NCI-H526 (cell line): ENCODE results near the gene TRAK2.

Experiments
- DNase-seq, 2 experiments: peaks; one replicate each; lab custom pipeline; 2025; lab: John Stamatoyannopoulos, UW

The TRAK2 gene

DNA sequence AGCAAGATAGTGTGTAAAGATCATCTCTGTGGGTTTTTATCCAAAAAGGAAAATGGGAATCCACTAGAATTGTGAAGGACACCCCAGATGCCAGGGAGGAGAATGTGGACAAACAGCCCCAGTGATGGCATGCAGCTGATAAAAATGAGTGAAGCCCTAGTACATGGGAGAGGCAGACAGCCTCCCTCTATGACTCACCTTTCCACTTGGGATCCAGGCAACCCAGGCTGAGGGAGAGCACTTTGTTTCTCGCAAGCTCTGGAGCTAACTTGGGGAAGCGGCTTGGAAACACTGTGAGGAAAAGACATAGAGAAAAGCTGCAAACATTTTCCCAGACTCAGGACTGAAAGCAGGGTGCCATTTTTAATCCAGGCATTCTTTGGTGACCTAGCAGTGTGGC, 88.9 kb downstream of the TRAK2 start:
- no peak for DNase-seq

DNA sequence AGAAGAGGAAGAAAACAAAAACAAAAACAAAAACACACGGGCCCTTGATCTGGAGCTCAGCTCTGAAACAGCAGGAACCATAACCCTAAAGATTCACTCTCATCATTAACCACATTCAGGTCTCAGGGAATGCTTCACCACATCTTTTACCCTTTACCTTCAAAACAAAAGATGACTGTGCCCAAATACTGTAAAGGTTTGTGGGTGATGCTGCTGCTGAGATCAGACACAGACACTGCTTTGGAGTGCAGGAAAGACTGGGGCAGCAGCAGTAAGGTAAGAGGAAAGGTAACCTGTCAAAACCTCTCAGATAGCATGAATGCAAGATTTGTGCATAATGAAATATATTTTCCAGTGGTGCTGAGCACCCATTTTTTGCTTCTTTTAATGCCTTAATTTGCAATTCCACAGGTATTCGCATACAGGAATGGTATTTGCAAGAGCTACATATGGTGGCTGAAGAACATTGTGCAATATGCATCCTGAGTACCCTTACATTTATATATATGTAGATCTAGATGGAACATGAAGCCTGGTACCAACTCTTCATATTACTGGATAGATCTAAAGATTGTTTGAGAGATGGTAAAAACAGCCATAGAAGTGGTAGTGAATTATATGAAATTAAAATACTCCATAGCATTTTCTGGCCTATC, 90.1 kb downstream of the TRAK2 start:
- no peak for DNase-seq

DNA sequence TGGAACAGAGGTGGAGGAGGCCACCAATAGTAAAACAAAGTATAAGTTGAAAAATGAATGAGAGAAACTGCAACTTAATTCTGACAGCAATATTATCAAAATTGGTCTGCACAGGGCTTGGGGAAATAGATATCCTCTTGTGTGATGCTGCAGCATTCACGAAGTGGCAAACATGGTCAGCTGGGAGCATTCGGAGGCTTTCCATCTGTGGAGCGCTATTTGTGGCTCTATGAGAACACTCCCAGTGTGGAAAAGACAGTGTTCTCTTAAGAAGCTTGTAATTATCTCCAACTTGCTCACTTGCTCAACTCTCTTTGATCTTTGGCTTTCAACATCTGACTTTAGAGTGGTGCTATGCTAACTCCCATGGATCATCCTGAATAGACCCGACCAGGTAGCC, 91.0 kb downstream of the TRAK2 start:
- no peak for DNase-seq

DNA sequence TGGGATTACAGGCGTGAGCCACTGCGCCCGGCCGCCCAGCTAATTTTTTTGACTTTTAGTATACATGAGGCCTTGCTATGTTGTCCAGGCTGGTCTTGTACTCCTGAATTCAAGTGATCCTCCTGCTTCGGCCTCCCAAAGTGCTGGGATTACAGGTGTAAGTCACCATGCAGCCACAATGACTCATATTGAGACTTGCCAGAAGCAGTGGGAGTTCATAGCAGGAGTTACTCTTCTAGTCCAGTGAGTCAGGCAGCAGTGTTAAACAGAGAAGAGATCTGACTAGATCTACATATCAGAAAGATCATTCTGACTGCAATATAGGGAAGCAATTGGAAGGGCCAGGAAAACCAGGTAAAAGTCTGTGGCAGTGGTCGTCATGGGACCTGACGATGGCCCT, 92.6 kb downstream of the TRAK2 start:
- no peak for DNase-seq

DNA sequence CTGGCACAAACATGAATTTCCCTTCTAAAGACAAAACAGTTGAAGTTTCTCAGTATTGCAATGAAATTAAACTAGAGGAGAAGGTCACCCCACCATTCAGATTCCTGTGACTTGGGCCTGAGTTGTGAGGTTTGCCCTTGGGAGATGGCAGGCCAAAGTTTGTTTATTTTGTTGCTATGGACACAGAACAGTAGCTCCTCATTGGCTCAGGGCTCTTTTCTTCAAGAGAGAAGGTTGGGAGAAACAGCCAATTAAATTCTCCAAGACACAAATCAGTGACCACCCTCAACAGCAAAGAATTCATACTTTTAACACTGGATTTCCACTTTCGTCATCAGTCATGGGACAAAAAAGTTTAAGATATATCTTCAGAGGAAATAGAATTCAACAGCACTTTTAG, 94.0 kb downstream of the TRAK2 start, which contains the start of gene FLACC1:
Gene FLACC1 (minus strand): TSS at position 125 of the 400 bp plus-strand sequence. CDS start 5,941 bp downstream, outside the sequence.
- peak in 1 of 2 experiments; percentile 23 for DNase-seq

DNA sequence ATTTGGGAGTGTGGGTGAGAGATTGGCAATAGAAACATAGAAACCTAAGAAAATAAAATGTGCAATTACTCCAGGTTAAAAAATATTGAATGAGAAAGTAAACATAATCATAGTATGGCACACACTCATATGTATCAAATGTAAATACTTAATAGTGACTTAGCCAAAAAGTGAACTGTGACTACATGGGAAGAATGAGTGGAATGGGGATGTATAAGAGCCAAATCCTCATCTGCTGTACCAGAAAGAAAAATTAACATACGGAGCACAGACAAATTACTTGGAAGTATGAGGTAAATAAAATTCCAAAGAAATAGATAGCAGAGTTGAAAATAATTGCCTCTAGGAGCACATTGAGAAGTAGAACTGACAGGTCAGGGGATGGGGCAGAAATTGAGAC, 98.1 kb downstream of the TRAK2 start:
- no peak for DNase-seq

DNA sequence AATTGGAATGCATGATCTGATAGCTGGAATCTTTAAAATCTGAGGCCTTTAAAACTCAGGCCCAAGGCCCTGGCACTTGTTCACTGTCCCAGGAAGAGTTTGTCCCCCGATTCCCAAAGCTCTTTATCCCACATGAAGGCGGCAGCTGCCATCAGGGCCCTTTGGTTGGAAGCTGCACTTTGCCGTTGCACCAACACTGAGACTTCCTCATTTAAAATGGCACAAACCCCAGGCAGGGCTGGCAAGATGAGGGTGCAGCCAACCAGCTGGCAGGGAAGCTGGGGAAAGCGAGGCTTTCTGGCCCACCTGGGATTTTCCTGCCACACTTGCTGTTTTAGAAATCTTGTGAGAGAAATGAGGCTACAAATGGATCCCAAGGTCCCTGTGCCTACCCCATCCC, 100.4 kb downstream of the TRAK2 start:
- DNase-seq = no peak

DNA sequence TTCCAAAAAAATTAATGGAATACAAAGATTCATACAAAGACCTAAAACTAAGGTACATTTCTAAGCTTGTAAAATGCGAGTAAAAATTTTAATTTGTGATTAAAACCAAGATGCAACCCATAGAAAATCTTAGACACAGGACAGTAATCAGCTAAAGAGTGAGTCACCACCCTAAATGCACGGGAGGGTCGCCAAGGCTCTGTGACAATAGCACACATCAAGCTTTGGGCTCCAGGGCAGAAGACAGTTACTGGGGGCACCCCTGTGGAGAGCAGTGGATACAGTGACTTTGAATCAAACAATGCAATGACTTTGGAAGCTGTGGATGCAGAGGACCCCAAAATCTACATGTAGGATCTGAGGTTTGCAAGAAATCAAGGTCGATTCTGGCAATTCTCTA, 101.7 kb downstream of the TRAK2 start:
- DNase-seq = no peak

DNA sequence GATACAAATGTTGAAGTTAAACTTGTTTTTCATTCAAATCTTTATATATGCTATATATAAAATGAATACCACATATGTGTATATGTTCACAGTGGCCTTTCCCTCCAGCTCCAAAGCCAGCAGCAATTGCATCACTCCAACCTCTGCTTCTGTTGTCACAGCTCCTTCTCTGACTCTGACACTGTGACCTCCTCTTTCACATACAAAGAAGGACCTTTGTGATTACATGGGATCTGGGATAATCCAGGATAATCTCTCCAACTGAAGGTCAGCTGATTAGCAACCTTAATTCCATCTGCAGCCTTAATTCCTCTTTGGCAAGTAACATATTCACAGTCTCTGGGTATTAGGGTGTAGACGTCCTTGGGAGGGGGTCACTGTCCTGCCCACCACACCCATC, 102.5 kb downstream of the TRAK2 start:
- no peak for DNase-seq

DNA sequence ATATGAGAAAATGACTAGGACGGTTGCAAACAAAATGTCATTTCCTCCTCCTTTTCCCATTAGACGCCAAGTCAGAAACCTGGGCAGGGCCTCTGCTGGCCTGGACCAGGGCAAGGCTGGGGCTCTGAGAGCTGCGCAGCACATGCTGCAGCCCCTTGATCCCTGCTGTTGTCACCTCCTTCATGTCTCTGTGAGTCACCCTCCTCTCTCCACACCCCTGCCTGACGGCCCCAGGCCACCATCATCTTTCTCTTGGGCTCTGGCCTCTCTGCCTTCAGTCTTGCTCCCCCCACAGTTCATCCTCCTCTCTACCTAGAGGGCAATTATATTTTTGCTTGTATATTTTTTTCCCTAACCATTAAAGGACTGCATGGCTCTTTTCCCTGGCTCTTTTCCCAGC, 104.1 kb downstream of the TRAK2 start:
- DNase-seq = no peak

DNA sequence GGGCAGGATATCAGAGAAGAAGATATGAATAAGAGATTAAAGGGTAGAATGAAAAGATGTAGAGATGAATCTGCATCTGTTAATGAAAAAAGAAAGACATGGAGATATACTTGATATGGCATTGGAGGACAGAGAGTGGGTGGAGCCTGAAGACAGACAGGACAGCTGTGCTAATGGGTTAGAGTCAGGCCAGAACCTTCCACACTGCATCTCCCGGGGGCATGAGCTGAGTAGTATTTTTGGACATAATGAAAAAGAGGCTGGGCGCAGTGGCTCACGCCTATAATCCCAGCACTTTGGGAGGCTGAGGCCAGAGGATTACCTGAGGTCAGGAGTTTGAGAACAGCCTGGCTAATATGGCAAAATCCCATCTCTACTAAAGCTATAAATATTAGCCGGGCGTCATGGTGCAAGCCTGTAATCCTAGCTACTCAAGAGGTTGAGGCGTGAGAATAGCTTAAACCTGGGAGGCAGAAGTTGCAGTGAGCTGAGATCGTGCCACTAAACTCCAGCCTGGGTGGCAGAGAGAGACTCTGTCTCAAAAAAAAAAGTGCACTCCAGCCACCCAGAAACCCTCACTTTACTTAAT, 105.5 kb downstream of the TRAK2 start:
- no peak for DNase-seq

DNA sequence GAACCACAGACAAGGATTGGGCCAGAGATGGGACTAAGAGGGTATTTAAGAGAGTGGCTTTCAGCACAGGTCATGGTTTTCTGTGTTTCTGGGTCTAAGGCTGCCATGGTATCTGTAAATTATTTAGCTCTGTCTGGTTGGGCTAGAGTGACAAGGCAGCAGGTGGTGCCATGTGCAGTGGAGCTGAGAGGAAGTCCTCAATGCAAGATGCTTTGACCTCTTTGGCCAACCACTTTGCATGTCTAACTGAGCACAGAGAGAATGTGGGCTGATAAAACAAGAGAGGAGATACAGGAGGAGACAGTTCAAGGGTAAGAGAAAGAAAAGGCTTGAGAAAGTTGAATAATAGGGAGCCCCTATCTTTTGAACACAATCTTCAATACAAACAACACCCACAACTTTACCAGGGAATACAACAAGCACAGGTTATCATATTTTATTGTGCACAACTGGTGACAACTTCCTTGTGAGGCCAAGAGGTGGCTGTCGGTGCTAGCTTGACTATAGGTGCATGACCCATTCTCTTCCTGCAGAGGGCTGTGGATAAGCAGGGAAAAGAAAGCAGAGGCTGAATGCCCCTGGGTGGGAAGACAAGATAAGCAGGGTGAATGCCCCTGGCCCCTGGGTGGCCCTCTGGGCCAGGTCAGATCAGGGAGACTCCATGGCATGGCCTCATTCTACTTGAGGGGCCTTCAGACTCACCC, 106.4 kb downstream of the TRAK2 start:
- peak in 1 of 2 experiments; percentile 5 for DNase-seq

DNA sequence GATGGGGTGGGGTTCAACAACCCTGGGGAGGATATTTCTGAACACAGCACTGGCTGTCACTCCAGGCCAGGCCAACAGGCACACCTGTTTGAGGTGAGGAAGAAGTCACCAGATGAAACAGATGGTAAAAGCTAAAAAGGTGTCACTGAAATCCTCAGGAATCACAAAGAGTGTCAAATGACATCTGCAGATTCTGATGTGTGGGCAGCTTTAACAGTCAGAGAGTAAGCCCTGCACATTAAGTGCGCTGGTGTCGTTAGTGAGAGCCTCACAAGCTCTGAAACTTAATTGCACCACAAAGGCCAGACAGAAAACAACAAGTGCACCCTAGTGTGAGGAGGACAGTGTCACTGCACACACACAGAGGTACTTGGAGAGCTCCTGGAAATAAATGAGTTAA, 107.7 kb downstream of the TRAK2 start:
- no peak for DNase-seq

DNA sequence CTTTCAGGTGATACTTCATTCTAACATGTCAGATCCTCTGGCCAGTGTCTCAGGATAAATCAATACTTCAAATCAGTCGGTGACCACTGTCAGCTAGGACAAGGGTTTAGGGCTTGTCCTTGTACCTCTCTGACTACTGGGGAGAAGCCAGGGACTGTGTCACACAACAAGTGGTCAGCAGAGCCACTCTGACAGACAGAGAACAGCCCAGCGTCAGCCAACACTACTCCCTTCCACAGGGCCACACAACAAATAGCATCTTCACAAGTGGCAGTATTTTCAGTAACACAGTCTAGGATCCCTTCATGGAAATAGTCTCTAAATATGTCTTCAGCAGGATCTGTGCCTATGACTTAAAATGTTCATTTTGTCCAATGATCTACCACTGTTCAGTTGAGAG, 108.3 kb downstream of the TRAK2 start:
- no peak for DNase-seq

DNA sequence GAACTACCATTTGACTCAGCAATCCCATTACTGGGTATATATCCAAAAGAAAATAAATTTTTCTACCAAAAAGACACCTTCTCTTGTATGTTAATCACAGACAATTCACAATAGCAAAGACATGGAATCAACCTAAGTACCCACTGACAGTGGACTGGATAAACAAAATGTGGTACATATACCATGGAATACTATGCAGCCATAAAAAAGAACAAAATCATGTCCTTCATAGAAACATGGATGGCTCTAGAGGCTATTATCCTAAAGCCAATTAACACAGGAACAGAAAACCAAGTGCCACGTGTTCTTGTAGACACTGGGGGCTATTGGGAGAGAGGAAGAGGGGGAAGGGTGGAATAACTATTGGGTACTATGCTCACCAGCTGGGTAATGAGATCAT, 121.8 kb downstream of the TRAK2 start:
- no peak for DNase-seq

DNA sequence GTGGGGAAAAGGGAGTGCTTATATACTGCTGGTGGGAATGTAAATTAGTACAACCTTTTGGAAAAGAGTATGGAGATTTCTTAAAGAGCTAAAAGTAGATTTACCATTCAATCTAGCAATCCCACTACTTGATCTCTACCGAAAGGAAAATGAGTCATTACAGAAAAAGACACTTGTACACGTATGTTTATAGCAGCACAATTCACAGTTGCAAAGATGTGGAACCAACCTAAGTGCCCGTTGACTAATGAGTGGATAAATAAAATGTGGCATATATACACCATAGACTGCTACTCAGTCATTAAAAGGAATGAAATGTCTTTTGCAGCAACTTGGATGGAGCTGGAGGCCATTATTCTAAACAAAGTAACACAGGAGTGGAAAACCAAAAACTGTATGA, 123.6 kb downstream of the TRAK2 start:
- DNase-seq = no peak
